K562 (cell line): Measurements from ENCODE around the gene CFP. TPM values are rescaled to one million over a fixed set of nuclear protein-coding genes. Genes with fewer than 3 reads are reported as not detected.

ENCODE experiments used
- BCLAF1 ChIP-seq, 2 experiments: fragments of 450-650 bp in 1 of 2; IDR thresholded peaks; 2 replicates each; pipeline ENCODE4 v1.6.1; 2011 to 2017; ENCODE audit warnings: low read depth in 2 of 2, antibody characterized with exemption in 1 of 2, borderline replicate concordance in 1 of 2, low read length in 1 of 2, mild to moderate bottlenecking in 1 of 2, mixed read lengths in 1 of 2; ENCODE audit not compliant: control insufficient read depth in 1 of 2
- BMI1 ChIP-seq: fragments of 150-350 bp; IDR thresholded peaks from 2 replicates; pipeline ENCODE4 v1.6.1; 2014; ENCODE audit warnings: low read length
- COPS2 ChIP-seq: fragments of 450-650 bp; conservative IDR thresholded peaks from 2 replicates; pipeline ENCODE4 v1.6.1; 2016; ENCODE audit warnings: mild to moderate bottlenecking, moderate library complexity
- CTBP1 ChIP-seq: fragments of 450-650 bp; IDR thresholded peaks from 2 replicates; pipeline ENCODE4 v1.6.1; 2016; ENCODE audit warnings: borderline replicate concordance
- ERF ChIP-seq: fragments of 450-650 bp; formaldehyde crosslinking; IDR thresholded peaks from 2 replicates; pipeline ENCODE4 v1.4.0; 2020; ENCODE audit warnings: mild to moderate bottlenecking, mixed read lengths
- ESRRA ChIP-seq: fragments of 450-650 bp; IDR thresholded peaks from 2 replicates; pipeline ENCODE4 v1.6.1; 2014; ENCODE audit warnings: low read depth, mild to moderate bottlenecking, moderate library complexity, borderline replicate concordance
- HBP1 ChIP-seq: fragments of 450-650 bp; formaldehyde crosslinking; IDR thresholded peaks from 2 replicates; pipeline ENCODE4 v1.4.0; 2022; ENCODE audit warnings: missing genetic modification characterization
- HCFC1 ChIP-seq: IDR thresholded peaks from 2 replicates; pipeline ENCODE4 v1.6.1; 2012; ENCODE audit warnings: low read depth, low read length, improper control_type of control experiment
- NFE2 ChIP-seq: IDR thresholded peaks from 2 replicates; pipeline ENCODE4 v1.6.1; 2014; ENCODE audit warnings: antibody characterized with exemption, low read depth
- NR2C2 ChIP-seq, 2 experiments: fragments of 200-800 bp in 1 of 2; sonication (Bioruptor generic) in 1 of 2; sonication (generic) in 1 of 2; formaldehyde crosslinking in 1 of 2; IDR thresholded peaks; 2 replicates each; pipeline versions ENCODE4 v1.6.1 to v1.8.0; 2016 to 2022; ENCODE audit warnings: mild to moderate bottlenecking in 1 of 2, missing compliant biosample characterization in 1 of 2, missing genetic modification characterization in 1 of 2, missing genetic modification reagents in 1 of 2
- RBFOX2 ChIP-seq: fragments of 200-400 bp; formaldehyde crosslinking; IDR thresholded peaks from 2 replicates; pipeline ENCODE4 v1.6.1; 2017; ENCODE audit warnings: low read depth, mild to moderate bottlenecking, low read length, moderate library complexity
- RBM34 ChIP-seq: fragments of 200-400 bp; formaldehyde crosslinking; IDR thresholded peaks from 2 replicates; pipeline ENCODE4 v1.6.1; 2018; ENCODE audit warnings: low read length, borderline replicate concordance; ENCODE audit not compliant: insufficient read depth
- SREBF2 ChIP-seq: sonication (generic); formaldehyde crosslinking; IDR thresholded peaks from 2 replicates; pipeline ENCODE4 v1.4.0; 2020; ENCODE audit warnings: mild to moderate bottlenecking, missing genetic modification reagents
- TBP ChIP-seq: optimal IDR thresholded peaks from 2 replicates; pipeline ENCODE3; 2011; ENCODE audit warnings: low read depth, low read length, improper control_type of control experiment
- TGIF2 ChIP-seq: sonication (generic); formaldehyde crosslinking; IDR thresholded peaks from 2 replicates; pipeline ENCODE4 v1.8.1; 2022; ENCODE audit warnings: mild to moderate bottlenecking, missing genetic modification reagents, moderate library complexity
- U2AF2 ChIP-seq: fragments of 200-400 bp; formaldehyde crosslinking; optimal IDR thresholded peaks from 2 replicates; pipeline ENCODE3; 2017; ENCODE audit warnings: low read depth, mild to moderate bottlenecking, low read length
- ZBTB49 ChIP-seq: sonication (generic); formaldehyde crosslinking; IDR thresholded peaks from 2 replicates; pipeline ENCODE4 v1.8.0; 2022; ENCODE audit warnings: missing genetic modification reagents, mild to moderate bottlenecking, borderline replicate concordance
- ZNF165 ChIP-seq: fragments of 250-450 bp; sonication (Bioruptor Pico); IDR thresholded peaks from 2 replicates; pipeline ENCODE4 v1.4.0; 2020; ENCODE audit warnings: borderline replicate concordance
- ZNF184 ChIP-seq: sonication (generic); formaldehyde crosslinking; IDR thresholded peaks from 2 replicates; pipeline ENCODE4 v1.5.0; 2020; ENCODE audit warnings: missing genetic modification reagents
- ZNF57 ChIP-seq: fragments of 450-650 bp; formaldehyde crosslinking; IDR thresholded peaks from 2 replicates; pipeline ENCODE4 v1.4.0; 2020; ENCODE audit warnings: mild to moderate bottlenecking, moderate library complexity
- ZNF699 ChIP-seq: fragments of 250-450 bp; sonication (Bioruptor Pico); IDR thresholded peaks from 2 replicates; pipeline ENCODE4 v1.8.0; 2021; ENCODE audit warnings: mild to moderate bottlenecking, moderate library complexity; ENCODE audit not compliant: insufficient replicate concordance
- polyA plus RNA-seq, 8 experiments: library from polyadenylated mRNA; depleted of rRNA in 4 of 8; stranded (reverse) in 5 of 8; unstranded in 3 of 8; fragments of >200 nt; fragmentation: Nextera tagmentation in 2 of 8; fragmentation: Illumina TruSeq in 1 of 8; extraction: Ambion mirVana in 2 of 8; extraction: Trizol in 1 of 8; gene quantifications; 2 replicates each; pipeline versions ENCODE4 v1.2.1 to v1.2.3, GENCODE V29; 2011 to 2014; ENCODE audit warnings: inconsistent platforms in 1 of 8, missing spikeins in 1 of 8
- total RNA-seq, 7 experiments: library from RNA; depleted of rRNA in 6 of 7; stranded (reverse); fragments of >200 nt in 6 of 7; fragmentation: Illumina TruSeq in 2 of 7; extraction: Trizol in 2 of 7; gene quantifications; 2 replicates each; pipeline versions ENCODE4 v1.2.1 to v1.2.3, GENCODE V29; 2011 to 2021; ENCODE audit warnings: low replicate concordance in 1 of 7

The CFP gene
- total and polyA plus RNA-seq, 9 of the 15 experiments (the other 6 are each of a cell fraction or from before 2014, with no cell fraction given) = 0.18 to 2.0 (median 0.55) TPM

- no peak for TF ChIP-seq BCLAF1 (IDR thresholded peaks at IDR 0.05; ENCODE audit: borderline replicate concordance in 1 of 2, control insufficient read depth in 1 of 2, low read depth in 2 of 2, low read length in 1 of 2)
- TF ChIP-seq ZNF165 (CRISPR knock-in tag) = no peak
- TF ChIP-seq NR2C2 (CRISPR knock-in tag; IDR thresholded peaks at IDR 0.05) = no peak
- TF ChIP-seq NR2C2 (tag; IDR thresholded peaks at IDR 0.05) = peak; percentile 45; the same call in 1 of the 2 replicates
- TF ChIP-seq HBP1 = no peak
- no peak for TF ChIP-seq HCFC1
- TF ChIP-seq U2AF2 = no peak
- peak; percentile 94 for TF ChIP-seq RBFOX2
- TF ChIP-seq ZNF699 = no peak
- TF ChIP-seq TBP = peak; percentile 75
- TF ChIP-seq ZNF184 (CRISPR knock-in tag) = no peak
- TF ChIP-seq ERF (CRISPR knock-in tag) = no peak
- no peak for TF ChIP-seq COPS2
- no peak for TF ChIP-seq ZNF57 (CRISPR knock-in tag)
- TF ChIP-seq CTBP1 = peak; percentile 71; the same call in 1 of the 2 replicates
- no peak for TF ChIP-seq SREBF2 (CRISPR knock-in tag)
- TF ChIP-seq BMI1 = no peak
- TF ChIP-seq ESRRA = peak; percentile 81; the same call in 1 of the 2 replicates
- TF ChIP-seq RBM34 = no peak
- TF ChIP-seq TGIF2 (CRISPR knock-in tag) = no peak
- TF ChIP-seq ZBTB49 (CRISPR knock-in tag) = no peak
- TF ChIP-seq NFE2 = no peak
Measured at GRCh38 chrX:47581731-47582647, 47.7 kb downstream of the CFP start, which contains the start of gene TIMP1 (continued).
